SK-N-SH treated with all-trans-retinoic acid at 6 μM for 48 hours (cell line): ENCODE measurements around the gene CFAP97.

Experiments used
- BACH2 ChIP-seq: fragments of 250-450 bp; sonication (Bioruptor Pico); IDR thresholded peaks from 2 replicates; pipeline ENCODE4 v1.9.0; 2021; ENCODE audit warnings: mild to moderate bottlenecking, borderline replicate concordance
- ZFP30 ChIP-seq: fragments of 450-650 bp; formaldehyde crosslinking; IDR thresholded peaks from 2 replicates; pipeline ENCODE4 v1.5.0; 2022; ENCODE audit warnings: mild to moderate bottlenecking, moderate library complexity

GRCh38 chr4:185115827-185116232 is 88.0 kb downstream of the CFAP97 start:
- TF ChIP-seq BACH2 (CRISPR knock-in tag) (no peak), ZFP30 (no peak)
